Measurements from ENCODE around the gene WDR93. TPM values are rescaled to one million over a fixed set of nuclear protein-coding genes. Genes with fewer than 3 reads are reported as not detected.

WDR93 gene
- polyA plus RNA-seq, 2 of the 4 experiments (the other 2 are of a cell fraction): 0.10 to 0.26 TPM

- no peak for TF ChIP-seq ESRRA (IDR thresholded peaks at IDR 0.05; ENCODE audit: borderline replicate concordance, low read length)
- TF ChIP-seq NFE2L2 (conservative IDR thresholded peaks at IDR 0.05; ENCODE audit: low read length): no peak
Measured at GRCh38 chr15:89783861-89784685, 93.5 kb downstream of the WDR93 start (continued).

GRCh38 chr15:89784686-89784960, 94.0 kb downstream of the WDR93 start:
- H3K27ac ChIP-seq: peak overlapping the region; percentile 60 to 79; a peak in 4 of 6 replicates

GRCh38 chr15:89785064-89785773, 94.6 kb downstream of the WDR93 start:
- Histone ChIP-seq H3K27ac (peak overlapping the region; percentile 60 to 79; a peak in 5 of 6 replicates), H3K9me3 (peaks cover 22% of the 10 kb centered on the region), H3K4me1 (peaks cover 37% of the 10 kb centered on the region), H3K4me3 (no peak overlapping the region), H3K4me2 (peak overlapping the region; percentile 56)
- ATAC-seq (peak; percentile 53 to 67; a peak in 5 of 6 replicates), DNase-seq (ENCODE audit: low read depth in 1 of 2, low spot score in 1 of 2) (peak; percentile 49 to 65), FAIRE-seq (no peak)
- 65% methylated on average over 12 of the region's 13 CpGs for WGBS (ENCODE audit: missing lambda C conversion rate)
- POLR2A ChIA-PET: no interaction called here
- CTCF ChIA-PET: interaction anchor here (2.7 to 3.1 kb wide), 3 partner anchors 12 to 89 kb away, joined by 7 to 19 read pairs (median 18); no protein-coding TSS in a partner anchor
- TF ChIP-seq SMC3 (IDR thresholded peaks at IDR 0.05) (no peak), ZC3H11A (IDR thresholded peaks at IDR 0.05) (no peak), USF2 (IDR thresholded peaks at IDR 0.05) (no peak), POLR2AphosphoS2 (conservative IDR thresholded peaks at IDR 0.05; ENCODE audit: low read length) (no peak), CEBPB (IDR thresholded peaks at IDR 0.05) (peak in 1 of 2 experiments; percentile 40; a peak in 1 of 4 replicates), CHD2 (IDR thresholded peaks at IDR 0.05; ENCODE audit: low read length, partially characterized antibody) (no peak)

More at GRCh38 chr15:89784686-89784960, 94.0 kb downstream of the WDR93 start:
- ChIA-PET CTCF (interaction anchor here (1.6 to 3.1 kb wide), 5 partner anchors 11 to 90 kb away, joined by 4 to 19 read pairs (median 18); no protein-coding TSS in a partner anchor), POLR2A (no interaction called here)
- TF ChIP-seq POLR2AphosphoS2 (conservative IDR thresholded peaks at IDR 0.05; ENCODE audit: low read length): no peak
- no peak for TF ChIP-seq SREBF2 (IDR thresholded peaks at IDR 0.05)
- no peak for TF ChIP-seq ELK1 (IDR thresholded peaks at IDR 0.05; ENCODE audit: low read depth, low read length)
- no peak for TF ChIP-seq BHLHE40 (IDR thresholded peaks at IDR 0.05; ENCODE audit: low read depth, low read length)
- TF ChIP-seq EHMT2 (IDR thresholded peaks at IDR 0.05; ENCODE audit: low read depth): no peak
- peaks cover 37% of the 10 kb centered on the region for H3K4me1 ChIP-seq
- 90% methylated on average over 7 of the region's 7 CpGs for WGBS (ENCODE audit: missing lambda C conversion rate)
- H3K4me2 ChIP-seq: no peak overlapping the region
- ATAC-seq (no peak), FAIRE-seq (no peak), DNase-seq (ENCODE audit: low read depth in 1 of 2, low spot score in 1 of 2) (no peak)
- peaks cover 22% of the 10 kb centered on the region for H3K9me3 ChIP-seq
- H3K4me3 ChIP-seq: no peak overlapping the region

- Histone ChIP-seq H3K4me2 (peak overlapping the region; percentile 56), H3K9me3 (peaks cover 22% of the 10 kb centered on the region), H3K4me3 (no peak overlapping the region), H3K27ac (peak overlapping the region; percentile 60 to 79; a peak in 5 of 6 replicates), H3K4me1 (peaks cover 35% of the 10 kb centered on the region)
- POLR2A ChIA-PET: no interaction called here
- ATAC-seq (no peak), FAIRE-seq (peak; percentile 23), DNase-seq (ENCODE audit: low read depth in 1 of 2, low spot score in 1 of 2) (no peak)
- no peak for TF ChIP-seq PBX3 (IDR thresholded peaks at IDR 0.05)
- no peak for TF ChIP-seq USF2 (IDR thresholded peaks at IDR 0.05)
- TF ChIP-seq MAZ (IDR thresholded peaks at IDR 0.05; ENCODE audit: borderline replicate concordance, low read depth, low read length): no peak
- no peak for TF ChIP-seq CTCF (IDR thresholded peaks at IDR 0.05)
- TF ChIP-seq CHD4 (IDR thresholded peaks at IDR 0.05; ENCODE audit: borderline replicate concordance): no peak
- CTCF ChIA-PET: interaction anchor here (3.1 kb wide), 1 partner anchor 12 kb away, joined by 18 read pairs; no protein-coding TSS in a partner anchor
Measured at GRCh38 chr15:89785774-89786140, 95.1 kb downstream of the WDR93 start.

Data from A549 (cell line).